Cerebellar cortex (tissue), 1 donor: ENCODE results near the gene IFRD2.
"Not testable (repeated sequence)": the region's sequence is repeated elsewhere in the genome, so short reads cannot be mapped to it uniquely, and the experiment has no call there.

Source experiments
- DNase-seq: peaks from one replicate; pipeline ENCODE4 v3.0.0-alpha.2; 2015; ENCODE audit warnings: low spot score

IFRD2 gene

DNA sequence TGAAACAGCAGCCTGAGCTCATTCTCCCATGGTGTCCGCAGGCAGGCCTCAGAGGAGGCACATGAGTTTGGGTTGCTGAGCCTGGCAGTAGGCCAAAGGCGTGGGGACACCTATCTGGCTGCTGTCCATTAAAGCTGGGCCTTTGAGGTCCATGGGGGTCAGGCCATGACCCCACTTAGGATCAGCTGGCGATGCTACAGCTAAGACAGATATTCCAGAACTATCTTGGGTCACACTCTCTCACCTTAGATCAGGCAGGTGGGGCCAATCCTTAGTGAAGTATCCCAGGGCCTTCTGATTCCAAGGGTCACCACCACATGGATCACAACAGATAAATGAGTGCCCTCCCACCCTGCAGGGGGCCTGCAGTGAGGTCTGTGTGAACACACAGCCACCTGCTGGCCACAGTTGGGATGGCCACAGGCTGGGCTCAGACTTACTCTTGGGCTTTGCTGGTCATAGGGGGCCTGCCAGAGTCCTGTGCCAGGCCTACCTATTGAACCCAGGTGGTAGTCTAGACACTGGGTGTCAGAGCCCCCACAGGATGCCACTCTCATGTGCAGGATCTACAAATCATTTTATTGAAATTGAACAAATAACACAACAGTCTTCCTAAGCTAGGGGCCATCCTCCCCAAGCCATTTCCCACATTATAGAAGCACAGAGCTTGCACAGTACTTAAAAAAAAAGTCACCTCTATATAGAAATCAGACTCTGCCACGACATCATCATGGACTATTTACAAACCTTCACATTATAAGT is 32.3 kb upstream of the IFRD2 start:
- DNase-seq, result peak; percentile 80

DNA sequence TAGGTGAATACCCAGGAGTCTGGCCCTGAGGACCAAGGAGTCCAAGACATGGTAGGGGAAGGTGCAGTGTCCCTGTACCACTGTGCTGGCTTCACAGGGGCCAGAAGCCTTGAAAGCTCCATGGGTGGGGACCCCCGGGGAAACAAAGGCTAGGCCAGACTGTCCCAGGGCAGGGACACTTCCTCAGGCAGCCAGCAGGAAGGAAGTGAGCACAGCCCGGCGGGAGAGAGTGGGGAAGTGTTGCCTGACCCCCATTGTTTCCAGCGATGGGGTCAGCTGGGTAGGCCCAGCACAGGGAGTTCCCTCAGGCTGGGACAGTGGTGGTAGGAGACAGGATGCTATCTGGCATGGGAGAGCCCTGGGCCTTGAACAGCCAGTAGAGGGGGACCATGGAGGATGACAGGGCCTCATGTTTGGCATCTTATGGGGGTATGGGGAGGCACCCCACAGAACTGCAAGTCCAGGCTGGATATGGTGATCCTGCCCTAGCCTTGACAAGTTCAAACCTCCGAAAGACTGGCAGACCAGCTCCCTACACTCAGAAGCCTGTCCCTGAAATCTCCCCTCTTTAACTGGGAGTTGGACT is 31.5 kb upstream of the IFRD2 start:
- no peak for DNase-seq

DNA sequence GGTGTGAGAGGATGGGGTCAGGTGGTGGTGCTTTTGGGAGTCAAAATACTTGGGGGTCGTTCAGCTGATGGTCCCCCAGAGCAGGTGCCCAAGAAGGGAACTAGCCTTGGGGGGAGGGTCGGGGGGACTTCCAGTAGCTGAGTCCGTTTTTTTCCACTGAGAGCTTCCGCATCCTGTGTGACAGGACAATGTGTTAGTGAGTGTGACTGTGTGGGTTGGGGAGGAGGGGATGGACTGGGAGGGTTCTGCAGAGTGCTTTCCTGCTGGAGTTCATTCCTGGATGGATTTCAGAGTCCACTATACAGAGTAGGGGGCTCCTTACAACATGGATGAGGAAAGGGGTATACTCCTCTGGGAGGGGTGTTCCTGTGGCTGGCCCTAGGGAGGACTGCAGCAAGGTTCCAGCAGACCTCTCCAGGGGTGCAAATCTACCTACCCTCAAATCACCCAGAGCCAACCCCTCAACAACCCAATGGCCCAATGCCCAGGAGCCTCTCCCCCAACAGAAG is 30.9 kb upstream of the IFRD2 start:
- no peak for DNase-seq

DNA sequence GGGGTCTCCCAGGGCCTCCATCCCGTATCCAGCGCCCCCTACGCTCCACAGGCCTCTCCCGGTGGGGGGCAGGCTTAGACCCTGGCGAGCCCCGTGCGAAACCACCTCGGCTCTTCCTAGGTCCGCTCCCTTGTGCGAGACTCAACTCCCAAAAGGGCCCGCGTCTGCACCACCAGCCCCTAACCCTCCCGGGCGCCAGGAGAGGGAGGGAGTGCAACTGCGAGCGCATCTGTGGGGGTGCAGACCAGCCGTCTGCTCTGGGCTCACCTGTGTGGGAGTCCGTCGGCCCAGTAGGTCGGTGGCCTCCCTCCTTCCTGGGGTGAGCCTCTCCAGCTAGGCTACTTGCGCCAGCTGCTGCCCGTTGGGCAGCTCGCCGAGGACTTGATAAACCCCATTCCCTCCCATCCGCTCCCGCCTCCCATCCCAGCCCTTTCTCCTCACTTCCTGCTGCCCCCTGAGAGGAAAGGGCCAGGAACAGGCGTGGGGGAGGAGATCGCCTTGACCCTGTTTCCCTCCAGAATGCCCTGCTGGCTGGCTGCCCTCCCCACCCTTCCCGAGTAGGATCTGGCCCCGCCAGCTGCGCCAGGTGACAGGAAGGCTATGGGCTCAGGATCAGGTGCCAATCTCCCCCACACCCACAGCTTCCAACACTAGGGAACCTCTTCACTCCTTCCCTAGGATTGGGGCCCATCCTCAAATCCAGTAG is 30.3 kb upstream of the IFRD2 start, which contains the start of gene HYAL2:
Gene HYAL2, minus strand, starts transcription at position 360 of the 706 bp plus-strand sequence. CDS start 2,256 bp downstream, outside the sequence.
- DNase-seq, result no peak

DNA sequence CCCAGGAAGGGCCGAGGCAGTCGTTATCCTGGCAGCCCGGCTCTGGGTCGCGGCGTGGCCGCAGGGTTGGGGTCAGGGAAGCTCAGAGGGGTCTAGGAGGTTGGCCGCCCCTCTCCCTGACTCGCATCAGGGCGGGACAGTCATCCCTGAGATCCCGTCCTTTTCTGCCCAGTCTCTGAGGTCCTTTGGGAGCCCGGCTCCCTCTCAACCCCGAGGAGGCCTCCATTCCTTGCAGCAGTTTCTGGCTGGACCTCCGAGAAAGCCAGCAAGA is 29.8 kb upstream of the IFRD2 start:
- DNase-seq, result no peak

DNA sequence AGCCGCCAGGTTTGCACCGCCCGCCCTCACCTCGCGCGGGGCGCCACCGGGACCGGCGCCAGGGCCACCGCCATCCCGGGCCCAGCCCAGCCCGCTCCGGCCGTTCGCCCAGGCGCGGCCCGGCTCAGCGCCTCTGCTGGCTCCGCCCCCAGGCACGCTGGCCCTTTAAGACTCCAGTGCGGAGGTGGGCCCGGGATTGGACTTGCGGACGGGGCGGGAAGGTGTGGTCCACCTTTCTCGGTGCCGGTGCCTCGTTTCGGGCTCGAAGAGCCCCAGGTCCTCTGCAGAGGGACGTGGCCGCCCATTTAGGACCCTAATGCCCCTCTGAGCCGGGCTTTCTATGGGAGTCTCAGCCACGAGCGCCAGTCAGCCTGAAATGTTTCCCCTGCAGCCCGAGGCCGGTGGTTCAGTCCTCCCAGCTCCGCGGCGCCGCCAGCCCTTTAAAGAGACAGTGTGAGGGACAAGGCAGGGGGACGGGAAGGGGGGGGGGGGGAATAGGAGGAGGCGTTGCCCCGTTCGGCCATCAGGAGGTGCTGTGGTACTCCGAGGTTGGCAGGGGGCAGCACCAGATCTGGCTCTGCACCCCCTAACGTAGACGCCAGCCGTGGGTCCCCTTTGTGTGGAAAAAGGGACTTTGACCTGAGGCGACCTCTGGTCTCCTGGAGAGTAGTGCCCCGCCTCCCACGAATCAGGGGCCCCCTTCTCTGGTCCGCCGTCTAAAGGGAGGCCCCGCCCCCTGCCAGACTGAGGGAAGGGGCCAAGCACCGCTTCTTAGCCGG is 29.3 kb upstream of the IFRD2 start:
- DNase-seq, result peak; percentile 87

DNA sequence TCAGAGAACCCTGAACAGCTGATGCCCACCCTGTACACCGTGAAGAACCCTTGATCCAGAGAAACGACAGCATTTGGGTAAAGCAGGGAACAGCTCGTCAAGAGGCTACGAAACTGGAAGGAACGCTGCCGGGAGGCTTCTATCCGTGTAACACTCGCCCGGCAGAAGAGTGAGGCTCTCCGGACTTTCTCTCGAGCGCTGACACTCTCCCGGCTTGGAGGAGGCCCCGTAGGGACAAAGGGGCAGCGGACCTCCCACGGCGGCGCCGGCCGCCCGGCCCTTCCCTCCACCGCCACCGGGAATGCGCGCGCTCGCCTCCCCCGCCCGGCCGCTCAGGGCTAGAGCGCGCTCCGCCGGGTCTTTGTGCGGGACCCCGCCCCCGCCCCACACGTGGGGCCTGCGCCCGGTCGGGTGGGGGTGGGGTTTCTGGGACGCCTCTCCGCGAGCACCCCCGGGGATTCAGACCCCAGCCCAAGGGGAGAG is 28.7 kb upstream of the IFRD2 start:
- DNase-seq, result peak; percentile 70

DNA sequence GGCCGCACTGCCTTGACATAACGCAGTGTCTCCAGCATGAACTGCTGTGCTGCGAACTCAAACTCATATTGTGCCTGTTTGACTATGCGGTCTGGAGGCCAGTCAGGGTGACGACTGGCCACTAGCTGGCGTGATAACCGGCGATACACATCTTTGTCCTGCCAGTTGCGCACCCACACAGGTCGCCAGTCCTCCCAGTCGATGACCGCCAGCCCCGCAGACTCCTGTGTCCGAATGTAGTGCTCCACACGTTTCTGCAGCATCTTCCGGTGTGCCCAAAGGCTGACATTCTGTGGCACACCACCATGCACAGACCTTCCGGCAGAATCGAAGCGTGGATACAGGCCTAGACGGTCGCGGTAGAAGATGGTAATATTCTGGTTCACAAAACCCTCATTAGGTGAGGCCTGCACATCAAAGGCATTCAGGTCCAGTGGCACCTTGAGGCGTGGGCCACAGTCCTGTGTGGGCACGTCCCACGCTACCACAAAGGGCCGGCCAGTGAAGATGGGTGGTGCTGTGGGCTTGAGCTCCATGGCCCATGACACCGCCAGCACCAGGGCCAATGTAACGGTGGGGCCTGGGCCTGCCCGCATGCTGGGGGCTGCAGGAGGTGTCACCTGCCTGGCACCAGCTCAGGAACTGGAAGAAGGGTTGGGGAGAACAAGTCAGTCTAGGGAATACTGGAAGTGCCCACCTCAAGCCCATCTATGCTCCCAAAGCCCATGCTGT is 27.8 kb upstream of the IFRD2 start:
- peak; percentile 34 for DNase-seq

DNA sequence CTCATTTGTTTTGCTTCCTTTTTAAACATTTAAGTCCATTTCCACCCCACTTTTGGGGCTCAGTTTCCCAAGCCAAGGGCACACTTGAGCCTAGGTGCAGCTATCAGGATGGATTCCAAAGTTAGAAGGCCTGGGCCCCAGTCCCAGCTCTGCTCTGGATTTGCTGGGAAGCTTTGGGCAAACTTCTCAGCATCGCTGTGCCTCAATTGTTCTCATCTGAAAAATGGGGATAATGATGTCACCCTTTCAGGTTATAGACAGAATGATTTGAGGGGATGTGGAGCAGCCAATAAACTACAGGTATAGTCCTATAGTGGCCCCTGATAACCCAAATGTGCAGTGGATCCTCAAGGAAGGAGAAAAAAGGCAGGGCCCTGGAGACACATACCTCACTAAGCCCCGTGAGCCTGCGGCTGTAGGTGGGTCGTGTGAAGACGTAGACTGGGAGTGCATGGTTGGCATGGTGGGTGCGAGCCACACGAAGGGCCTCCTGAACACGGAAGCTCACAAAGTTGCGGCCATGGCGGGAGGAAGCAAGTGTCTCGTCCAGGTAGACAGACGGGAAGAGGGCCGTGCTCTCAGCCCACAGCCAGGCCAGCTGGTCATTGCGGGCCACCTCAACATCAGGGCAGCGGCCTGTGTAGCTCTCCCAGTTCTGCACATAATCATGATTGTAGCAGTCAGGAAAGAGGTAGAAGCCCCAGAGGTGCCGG is 27.1 kb upstream of the IFRD2 start:
- DNase-seq, result no peak

DNA sequence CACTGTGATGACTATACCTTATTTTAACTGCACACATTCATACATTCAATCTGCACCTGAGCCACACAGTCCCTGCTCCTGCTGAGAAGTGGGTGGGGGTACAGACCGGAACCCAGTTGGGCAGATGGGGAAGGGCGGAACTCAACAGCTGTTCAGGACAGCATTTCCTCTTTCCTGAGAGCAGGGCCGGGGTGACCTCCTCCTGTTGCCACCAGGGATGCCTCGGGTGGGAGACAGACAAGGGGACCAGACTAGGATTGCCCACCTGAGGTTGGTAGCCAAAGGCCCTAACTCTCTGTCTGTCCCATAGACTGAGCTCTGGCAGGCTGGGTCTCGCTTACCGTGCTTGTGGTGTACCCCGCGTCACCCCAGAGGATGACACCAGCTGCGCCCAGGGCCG is 26.4 kb upstream of the IFRD2 start:
- DNase-seq, result no peak

DNA sequence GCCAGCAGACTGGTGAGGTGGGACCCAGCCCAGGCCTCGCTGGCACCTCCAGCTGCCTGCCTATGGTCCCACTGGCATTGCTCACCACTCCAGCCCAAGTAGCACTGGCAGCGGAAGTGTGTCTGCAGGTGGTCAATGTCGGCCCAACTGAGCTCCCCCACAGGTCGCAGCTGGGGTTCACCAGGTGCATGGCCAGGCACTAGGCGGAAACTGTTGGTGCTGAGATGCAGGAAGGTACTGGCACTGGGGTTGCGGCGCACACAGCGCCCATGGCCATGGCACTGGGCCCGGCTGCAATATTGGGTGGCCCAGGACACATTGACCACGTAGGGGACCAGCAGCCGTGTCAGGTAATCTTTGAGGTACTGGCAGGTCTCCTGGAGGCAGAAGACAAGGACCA is 25.9 kb upstream of the IFRD2 start:
- no peak for DNase-seq

DNA sequence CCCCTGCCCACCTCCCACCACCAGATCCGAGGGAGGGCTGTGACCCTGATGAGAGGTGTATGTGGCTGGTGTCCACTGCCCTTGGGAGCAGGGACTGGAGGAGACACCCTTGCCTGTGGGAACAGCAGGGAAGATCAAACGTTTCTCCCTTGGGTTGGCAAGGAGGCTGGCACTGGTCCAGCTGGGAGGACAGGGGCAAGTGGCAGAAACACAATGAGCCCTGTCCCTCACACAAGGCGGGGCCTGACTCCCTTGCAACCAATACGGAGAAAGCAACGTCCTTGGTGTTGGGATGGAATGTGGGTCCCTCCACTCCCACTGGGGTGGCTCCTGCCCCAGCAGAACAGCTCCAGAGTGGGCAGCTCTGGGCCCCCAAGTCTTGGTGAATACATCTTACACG is 25.1 kb upstream of the IFRD2 start:
- no peak for DNase-seq

DNA sequence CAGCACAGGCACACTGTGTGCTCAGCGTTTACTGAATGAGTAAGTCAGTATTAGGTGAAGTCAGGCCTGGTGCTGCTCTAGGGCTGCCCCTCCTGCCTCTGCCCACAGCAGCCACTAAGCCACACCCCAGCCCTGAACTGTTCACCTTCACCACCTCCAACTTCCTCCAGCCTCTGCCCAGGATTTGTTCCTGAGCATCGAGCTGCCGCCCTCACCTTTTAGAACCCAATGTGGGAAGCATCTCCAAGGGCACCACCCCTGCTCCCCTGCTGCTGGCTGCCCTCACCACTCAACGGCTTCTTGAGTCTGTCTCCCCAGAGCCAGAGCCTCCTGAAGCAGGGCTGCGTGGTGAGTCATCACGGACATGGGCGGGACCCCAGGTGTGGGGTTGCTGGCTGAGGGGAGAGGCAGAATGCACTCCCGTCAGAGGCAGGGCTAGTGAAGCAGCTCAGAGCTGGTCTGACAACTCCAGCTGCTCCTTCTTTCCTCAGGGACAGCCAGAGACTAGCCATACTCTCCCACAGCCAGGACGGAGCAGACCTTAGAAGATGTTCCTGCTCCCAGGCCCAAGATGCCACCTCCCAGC is 24.5 kb upstream of the IFRD2 start:
- no peak for DNase-seq

DNA sequence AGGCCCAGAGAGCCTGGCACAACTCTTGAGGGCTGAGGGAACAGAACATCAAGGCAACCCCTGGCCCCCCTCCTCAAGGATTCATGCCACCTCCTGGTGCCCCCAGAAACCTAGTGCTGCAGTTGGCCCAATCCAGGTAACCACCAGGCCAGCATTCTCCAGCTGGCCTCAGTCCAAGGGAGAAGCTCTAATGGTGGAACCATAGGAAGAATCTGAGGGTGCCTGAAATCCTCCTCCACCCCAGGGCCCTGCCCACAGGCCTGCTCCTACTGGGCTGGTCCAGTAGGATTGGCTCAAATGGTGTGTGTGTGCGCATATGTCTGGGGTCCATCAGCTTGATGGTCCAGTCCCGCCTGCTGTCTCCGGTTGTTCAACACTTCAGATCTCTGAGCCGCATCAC is 22.6 kb upstream of the IFRD2 start:
- no peak for DNase-seq

DNA sequence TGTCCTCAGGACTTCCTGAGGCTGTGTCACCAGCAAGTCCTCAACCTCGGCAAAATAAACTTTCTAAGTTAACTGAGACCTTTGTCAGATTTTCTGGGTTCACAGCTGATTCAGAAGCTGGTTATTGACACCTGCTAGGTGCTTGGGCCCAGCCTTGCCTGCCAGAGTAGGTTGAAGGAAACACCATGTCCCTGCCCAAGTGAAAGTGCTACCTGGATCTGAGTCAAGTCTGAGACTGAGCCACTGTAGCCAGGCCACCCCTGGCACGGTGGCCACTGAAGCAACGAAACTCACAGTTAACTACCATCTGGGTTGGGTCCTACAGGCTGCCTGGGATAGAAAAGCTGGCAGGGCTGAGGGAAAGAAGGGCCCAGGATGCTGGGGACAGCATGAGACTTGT is 22.1 kb upstream of the IFRD2 start:
- DNase-seq, result no peak

DNA sequence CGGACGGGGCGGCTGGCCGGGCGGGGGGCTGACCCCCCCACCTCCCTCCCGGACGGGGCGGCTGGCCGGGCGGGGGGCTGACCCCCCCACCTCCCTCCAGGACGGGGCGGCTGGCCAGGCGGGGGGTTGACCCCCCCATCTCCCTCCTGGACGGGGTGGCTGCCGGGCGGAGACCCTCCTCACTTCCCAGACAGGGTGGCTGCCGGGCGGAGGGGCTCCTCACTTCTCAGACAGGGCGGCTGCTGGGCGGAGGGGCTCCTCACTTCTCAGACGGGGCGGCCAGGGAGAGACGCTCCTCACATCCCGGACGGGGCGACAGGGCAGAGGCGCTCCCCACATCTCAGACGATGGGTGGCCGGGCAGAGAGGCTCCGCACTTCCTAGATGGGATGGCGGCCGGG is 19.8 kb upstream of the IFRD2 start:
- not testable (repeated sequence) for DNase-seq

DNA sequence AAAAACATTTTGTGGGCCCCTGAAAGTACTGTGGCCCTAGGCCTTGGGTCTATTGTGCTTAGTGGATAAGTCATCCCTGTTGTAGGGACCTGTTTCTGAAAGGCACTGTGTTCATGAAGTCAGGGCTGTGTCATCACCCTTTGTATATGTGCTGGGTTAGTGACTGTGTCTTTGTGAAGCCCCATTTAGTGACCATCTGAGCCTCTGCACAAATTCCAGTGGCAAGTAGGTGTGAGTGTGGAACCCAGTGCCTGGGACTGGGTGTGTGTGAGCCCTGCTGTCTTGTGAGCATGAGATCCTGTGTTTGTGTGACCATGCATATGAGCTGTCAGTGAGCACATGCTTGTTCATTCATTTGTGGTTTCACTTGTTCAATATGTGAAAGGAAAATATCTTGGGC is 12.4 kb upstream of the IFRD2 start:
- DNase-seq, result no peak

DNA sequence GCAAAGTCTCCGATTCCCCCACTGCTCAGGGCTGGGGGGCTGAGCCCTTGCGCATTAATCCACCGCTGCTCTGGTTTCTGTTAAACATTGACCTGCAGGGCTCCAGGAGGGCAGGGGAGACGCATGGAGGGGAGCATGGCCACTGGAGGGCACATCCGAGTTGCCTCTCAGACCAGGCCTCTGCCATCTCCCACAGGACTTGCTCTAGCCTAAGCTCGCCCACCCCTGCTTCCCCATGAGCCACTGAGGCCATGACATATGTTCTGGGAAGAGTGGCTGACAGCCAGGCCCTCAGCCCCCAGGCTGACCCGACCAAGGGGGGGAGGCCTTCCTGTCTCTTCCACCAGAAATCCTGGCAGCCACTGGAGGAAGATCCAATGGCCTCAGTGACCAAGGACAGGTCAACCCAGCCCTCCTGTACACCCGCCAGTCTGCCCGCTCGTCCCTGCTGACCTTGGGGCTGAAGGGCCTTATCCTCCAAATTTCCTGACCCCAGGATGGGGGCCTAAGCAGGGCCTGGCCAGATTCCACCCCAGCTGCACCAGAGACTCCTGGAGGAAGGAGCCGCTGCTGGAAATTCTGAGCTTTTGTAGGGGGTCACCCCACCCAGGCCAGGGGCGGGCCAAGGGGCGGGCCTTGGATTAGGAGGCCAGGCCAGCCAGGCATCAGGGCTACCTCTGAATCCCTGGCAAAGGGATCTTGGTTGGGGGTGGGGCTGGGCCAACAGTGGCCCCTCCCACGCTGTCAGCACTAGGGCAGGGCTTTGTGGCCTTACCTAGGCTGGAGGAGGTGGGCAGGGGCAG is 11.0 kb upstream of the IFRD2 start, which contains the start of gene HYAL1:
Gene HYAL1, minus strand, starts transcription at position 562 of the 803 bp plus-strand sequence. CDS start 618 bp downstream, outside the sequence.
- peak; percentile 66 for DNase-seq
